ENCODE data around the gene GSDME.

DNA sequence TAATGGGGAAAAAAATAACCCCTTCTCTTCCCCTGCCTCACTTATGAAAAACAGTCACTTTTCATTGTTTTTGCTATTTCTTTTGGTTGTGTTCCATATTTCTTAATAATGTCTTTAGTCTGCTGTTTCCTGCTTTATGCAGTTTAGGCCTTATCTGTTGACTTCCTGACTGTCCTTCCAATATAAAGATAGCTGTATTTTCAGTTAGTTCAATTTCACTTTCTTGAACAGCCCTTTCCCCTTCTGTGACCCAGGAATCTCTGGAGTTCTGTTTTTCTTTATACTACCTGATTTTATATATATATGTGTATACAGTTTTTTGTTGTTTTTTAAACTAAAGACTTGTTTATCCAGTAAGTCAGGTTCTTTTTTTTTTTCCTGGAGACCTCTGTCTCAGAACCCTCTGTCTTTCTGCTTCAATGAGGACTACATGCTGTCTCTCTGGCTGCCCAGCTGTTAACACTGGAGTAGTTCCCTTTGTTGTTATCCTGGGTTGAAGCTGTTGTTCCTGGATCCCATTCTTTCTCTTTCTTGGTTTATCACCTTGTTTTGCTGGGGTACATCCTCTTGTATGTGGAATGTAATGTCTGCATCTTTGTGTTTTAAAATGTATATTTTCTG lies 87.2 kb downstream of the GSDME start:
- no peak for TF ChIP-seq MAZ (IDR thresholded peaks at IDR 0.05; ENCODE audit: borderline replicate concordance, low read depth, low read length)
- TF ChIP-seq POLR2A (IDR thresholded peaks at IDR 0.05; ENCODE audit: low read length), result no peak
- TF ChIP-seq HOXB5 (CRISPR knock-in tag; IDR thresholded peaks at IDR 0.05), result no peak
- TF ChIP-seq, protein P1, sequence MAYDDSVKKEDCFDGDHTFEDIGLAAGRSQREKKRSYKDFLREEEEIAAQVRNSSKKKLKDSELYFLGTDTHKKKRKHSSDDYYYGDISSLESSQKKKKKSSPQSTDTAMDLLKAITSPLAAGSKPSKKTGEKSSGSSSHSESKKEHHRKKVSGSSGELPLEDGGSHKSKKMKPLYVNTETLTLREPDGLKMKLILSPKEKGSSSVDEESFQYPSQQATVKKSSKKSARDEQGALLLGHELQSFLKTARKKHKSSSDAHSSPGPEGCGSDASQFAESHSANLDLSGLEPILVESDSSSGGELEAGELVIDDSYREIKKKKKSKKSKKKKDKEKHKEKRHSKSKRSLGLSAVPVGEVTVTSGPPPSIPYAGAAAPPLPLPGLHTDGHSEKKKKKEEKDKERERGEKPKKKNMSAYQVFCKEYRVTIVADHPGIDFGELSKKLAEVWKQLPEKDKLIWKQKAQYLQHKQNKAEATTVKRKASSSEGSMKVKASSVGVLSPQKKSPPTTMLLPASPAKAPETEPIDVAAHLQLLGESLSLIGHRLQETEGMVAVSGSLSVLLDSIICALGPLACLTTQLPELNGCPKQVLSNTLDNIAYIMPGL (CRISPR knock-in tag; IDR thresholded peaks at IDR 0.05; ENCODE audit: borderline replicate concordance), result no peak
- TF ChIP-seq, protein P2, sequence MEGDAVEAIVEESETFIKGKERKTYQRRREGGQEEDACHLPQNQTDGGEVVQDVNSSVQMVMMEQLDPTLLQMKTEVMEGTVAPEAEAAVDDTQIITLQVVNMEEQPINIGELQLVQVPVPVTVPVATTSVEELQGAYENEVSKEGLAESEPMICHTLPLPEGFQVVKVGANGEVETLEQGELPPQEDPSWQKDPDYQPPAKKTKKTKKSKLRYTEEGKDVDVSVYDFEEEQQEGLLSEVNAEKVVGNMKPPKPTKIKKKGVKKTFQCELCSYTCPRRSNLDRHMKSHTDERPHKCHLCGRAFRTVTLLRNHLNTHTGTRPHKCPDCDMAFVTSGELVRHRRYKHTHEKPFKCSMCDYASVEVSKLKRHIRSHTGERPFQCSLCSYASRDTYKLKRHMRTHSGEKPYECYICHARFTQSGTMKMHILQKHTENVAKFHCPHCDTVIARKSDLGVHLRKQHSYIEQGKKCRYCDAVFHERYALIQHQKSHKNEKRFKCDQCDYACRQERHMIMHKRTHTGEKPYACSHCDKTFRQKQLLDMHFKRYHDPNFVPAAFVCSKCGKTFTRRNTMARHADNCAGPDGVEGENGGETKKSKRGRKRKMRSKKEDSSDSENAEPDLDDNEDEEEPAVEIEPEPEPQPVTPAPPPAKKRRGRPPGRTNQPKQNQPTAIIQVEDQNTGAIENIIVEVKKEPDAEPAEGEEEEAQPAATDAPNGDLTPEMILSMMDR (IDR thresholded peaks at IDR 0.05), result no peak
